GM12878 (cell line): Measurements from ENCODE around the gene GPR78. TPM values are rescaled to one million over a fixed set of nuclear protein-coding genes. Genes with fewer than 3 reads are reported as not detected.

Experiments
- ATAC-seq: fragments of 200-7000 bp; cut with Tn5 transposase; 3 replicates; pipeline ENCODE4 v1.9.1; 2020; ENCODE audit warnings: mild to moderate bottlenecking, moderate library complexity
- BruUV-seq: library from RNA; stranded (reverse); fragments of 400-500 nt; replicated peaks from 2 replicates; lab custom pipeline; 2021; lab: Mats Ljungman, UMichigan
- CTCF ChIA-PET: fragments of 300-600 bp; sonication (Branson Sonifier 250); formaldehyde crosslinking; extraction: SDS; loops from one replicate; lab custom pipeline; 2021; ENCODE audit warnings: inconsistent platforms; lab: Yijun Ruan, JAX
- POLR2A ChIA-PET: fragments of 350-600 bp; formaldehyde crosslinking; extraction: SDS; loops from one replicate; lab custom pipeline; 2021; ENCODE audit warnings: inconsistent platforms; lab: Charles Lee
- RAD21 ChIA-PET: fragments of 300-600 bp; sonication (Branson Sonifier 250); formaldehyde crosslinking; loops from one replicate; lab custom pipeline; 2023; ENCODE audit warnings: antibody characterized with exemption; ENCODE audit not compliant: unreplicated experiment; lab: Charles Lee
- SMC1A ChIA-PET: fragments of 300-600 bp; sonication (Branson Sonifier 250); formaldehyde crosslinking; loops from one replicate; lab custom pipeline; 2023; ENCODE audit not compliant: unreplicated experiment, uncharacterized antibody; lab: Charles Lee
- DNase-seq: peaks from one replicate; pipeline ENCODE4 v3.0.0-alpha.2; 2011; ENCODE audit warnings: low read depth, low spot score
- FAIRE-seq: peaks from 3 replicates; lab custom pipeline; 2011; peaks lifted over from hg19 to GRCh38; lab: Jason Lieb, UNC
- H2AFZ ChIP-seq: 2 replicates; pipeline ENCODE4 v1.6.0; 2011; ENCODE audit warnings: low read depth, low read length, control low read depth; ENCODE audit not compliant: control insufficient read depth
- H3K27ac ChIP-seq: 2 replicates; pipeline ENCODE4 v1.5.1; 2011; ENCODE audit warnings: control low read depth; ENCODE audit not compliant: control insufficient read depth, insufficient read depth
- H3K27me3 ChIP-seq, 2 experiments: replicated peaks in 1 of 2; 2 replicates each; pipeline versions ENCODE4 v1.6.0 to v1.6.1; 2011; ENCODE audit warnings: low read length in 1 of 2; ENCODE audit not compliant: control insufficient read depth in 2 of 2, insufficient read depth in 2 of 2
- H3K36me3 ChIP-seq, 2 experiments: 2 replicates each; pipeline ENCODE4 v1.5.1; 2011; ENCODE audit warnings: low read length in 1 of 2; ENCODE audit not compliant: control insufficient read depth in 2 of 2, insufficient read depth in 2 of 2
- H3K4me1 ChIP-seq: 2 replicates; pipeline ENCODE4 v1.6.1; 2011; ENCODE audit warnings: mild to moderate bottlenecking, low read length, moderate library complexity, mixed read lengths; ENCODE audit not compliant: control insufficient read depth, insufficient read depth
- H3K4me2 ChIP-seq: 2 replicates; pipeline ENCODE4 v1.6.0; 2011; ENCODE audit warnings: control low read depth; ENCODE audit not compliant: control insufficient read depth, insufficient read depth
- H3K4me3 ChIP-seq: fragments of 200-600 bp; sonication (generic); 2 replicates; pipeline ENCODE4 v1.5.1; 2016
- H3K79me2 ChIP-seq: 2 replicates; pipeline ENCODE4 v1.6.0; 2011; ENCODE audit warnings: low read length; ENCODE audit not compliant: control insufficient read depth, insufficient read depth
- H3K9ac ChIP-seq: 2 replicates; pipeline ENCODE4 v1.8.0; 2011; ENCODE audit warnings: low read length, control low read depth, mixed read lengths; ENCODE audit not compliant: control insufficient read depth, insufficient read depth
- H3K9me3 ChIP-seq: replicated peaks from 3 replicates; pipeline ENCODE4 v1.5.1; 2011; ENCODE audit warnings: mild to moderate bottlenecking, low read length; ENCODE audit not compliant: control insufficient read depth, insufficient read depth
- H4K20me1 ChIP-seq: 2 replicates; pipeline ENCODE4 v1.6.0; 2011; ENCODE audit not compliant: control insufficient read depth, insufficient read depth
- BCL3 ChIP-seq: IDR thresholded peaks from 2 replicates; pipeline ENCODE4 v1.6.1; 2011; ENCODE audit warnings: borderline replicate concordance, low read depth, mild to moderate bottlenecking, moderate library complexity, low read length; ENCODE audit not compliant: insufficient read depth, poor library complexity, severe bottlenecking
- BMI1 ChIP-seq: fragments of 450-650 bp; IDR thresholded peaks from 2 replicates; pipeline ENCODE4 v1.6.1; 2016; ENCODE audit warnings: mild to moderate bottlenecking, moderate library complexity, borderline replicate concordance
- CBX5 ChIP-seq: sonication (generic); IDR thresholded peaks from 2 replicates; pipeline ENCODE4 v1.6.1; 2016; ENCODE audit warnings: low read depth, moderate library complexity, mild to moderate bottlenecking, inconsistent platforms
- CHD4 ChIP-seq: fragments of 200-600 bp; sonication (generic); IDR thresholded peaks from 2 replicates; pipeline ENCODE4 v1.6.1; 2016; ENCODE audit warnings: mild to moderate bottlenecking
- FOXK2 ChIP-seq: fragments of 450-650 bp; IDR thresholded peaks from 2 replicates; pipeline ENCODE4 v1.6.1; 2017; ENCODE audit warnings: mild to moderate bottlenecking, moderate library complexity
- IKZF1 ChIP-seq: fragments of 450-650 bp; conservative IDR thresholded peaks from 2 replicates; pipeline ENCODE4 v1.6.1; 2017; ENCODE audit warnings: antibody characterized with exemption, mild to moderate bottlenecking
- IRF5 ChIP-seq: fragments of 450-650 bp; IDR thresholded peaks from 2 replicates; pipeline ENCODE4 v1.6.1; 2017; ENCODE audit warnings: borderline replicate concordance
- JUNB ChIP-seq: IDR thresholded peaks from 2 replicates; pipeline ENCODE4 v1.6.1; 2016; ENCODE audit warnings: antibody characterized with exemption, mild to moderate bottlenecking
- JUND ChIP-seq: IDR thresholded peaks from 2 replicates; pipeline ENCODE4 v1.6.1; 2012; ENCODE audit warnings: low read depth, mild to moderate bottlenecking, low read length, improper control_type of control experiment, moderate library complexity
- POU2F2 ChIP-seq: IDR thresholded peaks from 3 replicates; pipeline ENCODE4 v1.6.1; 2011; ENCODE audit warnings: low read depth, mild to moderate bottlenecking, low read length, borderline replicate concordance
- RELA ChIP-seq: fragments of 450-650 bp; IDR thresholded peaks from 2 replicates; pipeline ENCODE4 v1.8.0; 2014; ENCODE audit warnings: borderline replicate concordance; ENCODE audit not compliant: partially characterized antibody
- RFX5 ChIP-seq: IDR thresholded peaks from 2 replicates; pipeline ENCODE4 v1.6.1; 2011; ENCODE audit warnings: low read depth, low read length, improper control_type of control experiment
- SUPT20H ChIP-seq: IDR thresholded peaks from 2 replicates; pipeline ENCODE4 v1.6.1; 2011; ENCODE audit warnings: low read depth, mild to moderate bottlenecking, low read length, moderate library complexity, borderline replicate concordance; ENCODE audit not compliant: control insufficient read depth
- YBX1 ChIP-seq: fragments of 450-650 bp; IDR thresholded peaks from 2 replicates; pipeline ENCODE4 v1.6.1; 2016; ENCODE audit warnings: antibody characterized with exemption
- YY1 ChIP-seq: IDR thresholded peaks from 2 replicates; pipeline ENCODE4 v1.6.1; 2011; ENCODE audit warnings: low read depth, mild to moderate bottlenecking, low read length
- ZNF384 ChIP-seq: IDR thresholded peaks from 2 replicates; pipeline ENCODE4 v1.6.1; 2012; ENCODE audit warnings: low read depth, mild to moderate bottlenecking, low read length, improper control_type of control experiment, borderline replicate concordance
- WGBS: methylation state at CpG from one replicate; pipeline ENCODE4 v1.1.6; 2016; ENCODE audit warnings: low lambda C conversion rate; ENCODE audit not compliant: insufficient replicate concordance, insufficient coverage; ENCODE audit errors: missing lambda C conversion rate; 5-methylcytosine and 5-hydroxymethylcytosine counted together
- in situ Hi-C: fragments of 300-500 bp; cut with MboI; formaldehyde crosslinking; loops from 9 replicates; pipeline ENCODE4 v1.14.3; 2018; ENCODE audit warnings: mixed read lengths
- intact Hi-C: fragments of 100-400 bp; cut with micrococcal nuclease; formaldehyde crosslinking; loops from one replicate; pipeline ENCODE4 v1.14.2; 2022; ENCODE audit not compliant: unreplicated experiment
- polyA plus RNA-seq, 11 experiments: library from polyadenylated mRNA; depleted of rRNA in 4 of 11; unstranded in 6 of 11; stranded (reverse) in 5 of 11; fragments of >200 nt; fragmentation: Nextera tagmentation in 4 of 11; fragmentation: Illumina TruSeq in 1 of 11; extraction: Ambion mirVana in 4 of 11; extraction: Trizol in 1 of 11; gene quantifications; 1 replicate in 1 of 11; 2 replicates in 10 of 11; pipeline versions ENCODE4 v1.2.1 to v1.2.3, GENCODE V29; 2011 to 2016; ENCODE audit warnings: inconsistent platforms in 2 of 11, missing spikeins in 2 of 11, low read depth in 1 of 11
- total RNA-seq, 4 experiments: library from RNA; depleted of rRNA in 3 of 4; stranded (reverse); fragments of >200 nt in 3 of 4; fragmentation: Illumina TruSeq in 1 of 4; extraction: Trizol in 1 of 4; gene quantifications; 2 replicates each; pipeline versions ENCODE4 v1.2.1 to v1.2.3, GENCODE V29; 2013 to 2021
- TF ChIP-seq, protein P1 (sequence below): fragments of 150-350 bp; IDR thresholded peaks from 2 replicates; pipeline ENCODE4 v1.6.1; 2014; ENCODE audit warnings: mild to moderate bottlenecking, low read depth, low read length

Gene GPR78
- total and polyA plus RNA-seq, 10 of the 15 experiments (the other 5 are each of a cell fraction or from before 2014, with no cell fraction given), result 0.03 TPM; not detected in 9

GRCh38 chr4:8579526-8580320, 469 bp upstream of the GPR78 start:
- no peaks in the 10 kb centered on the region for H3K9me3 ChIP-seq
- ChIA-PET CTCF (no interaction called here), POLR2A (no interaction called here), SMC1A (no interaction called here), RAD21 (no interaction called here)
- FAIRE-seq (no peak), DNase-seq (no peak), ATAC-seq (no peak)
- H3K27ac ChIP-seq, result no peak overlapping the region
- intact Hi-C loops, result no loop called here
- TF ChIP-seq JUND, result no peak
- TF ChIP-seq IKZF1, result no peak
- TF ChIP-seq YBX1, result no peak
- TF ChIP-seq CBX5, result no peak
- no peak for TF ChIP-seq IRF5
- TF ChIP-seq CHD4, result no peak
- no peak for TF ChIP-seq BCL3
- TF ChIP-seq BMI1, result no peak
- no peak for TF ChIP-seq POU2F2
- TF ChIP-seq JUNB, result no peak
- TF ChIP-seq YY1, result no peak
- no peak for TF ChIP-seq RELA
- TF ChIP-seq RFX5, result no peak
- TF ChIP-seq, protein P1, sequence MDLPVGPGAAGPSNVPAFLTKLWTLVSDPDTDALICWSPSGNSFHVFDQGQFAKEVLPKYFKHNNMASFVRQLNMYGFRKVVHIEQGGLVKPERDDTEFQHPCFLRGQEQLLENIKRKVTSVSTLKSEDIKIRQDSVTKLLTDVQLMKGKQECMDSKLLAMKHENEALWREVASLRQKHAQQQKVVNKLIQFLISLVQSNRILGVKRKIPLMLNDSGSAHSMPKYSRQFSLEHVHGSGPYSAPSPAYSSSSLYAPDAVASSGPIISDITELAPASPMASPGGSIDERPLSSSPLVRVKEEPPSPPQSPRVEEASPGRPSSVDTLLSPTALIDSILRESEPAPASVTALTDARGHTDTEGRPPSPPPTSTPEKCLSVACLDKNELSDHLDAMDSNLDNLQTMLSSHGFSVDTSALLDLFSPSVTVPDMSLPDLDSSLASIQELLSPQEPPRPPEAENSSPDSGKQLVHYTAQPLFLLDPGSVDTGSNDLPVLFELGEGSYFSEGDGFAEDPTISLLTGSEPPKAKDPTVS, result no peak
- no peak for TF ChIP-seq SUPT20H
- no peak for TF ChIP-seq ZNF384
- TF ChIP-seq FOXK2, result no peak
- no peak overlapping the region for H2AFZ ChIP-seq
- no peak overlapping the region for H3K9ac ChIP-seq
- no peaks in the 10 kb centered on the region for H4K20me1 ChIP-seq
- no peak overlapping the region for H3K4me2 ChIP-seq
- H3K36me3 ChIP-seq, result no peaks in the 10 kb centered on the region
- H3K4me1 ChIP-seq, result no peaks in the 10 kb centered on the region
- no peaks in the 10 kb centered on the region for H3K27me3 ChIP-seq
- H3K4me3 ChIP-seq, result no peak overlapping the region
- no TSS peak for BruUV-seq
- in situ Hi-C loops, result no loop called here
- WGBS, result 34% methylated on average over 8 of the region's 12 CpGs
- H3K79me2 ChIP-seq, result no peaks in the 10 kb centered on the region
